NCI-H1105 treated with DMSO at 0.1 percent for 48 hours (cell line): ENCODE results near the gene ZAP70.
"Not testable (repeated sequence)": the region's sequence is repeated elsewhere in the genome, so short reads cannot be mapped to it uniquely, and the experiment has no call there.

Experiments
- DNase-seq: peaks from one replicate; lab custom pipeline; 2025; lab: John Stamatoyannopoulos, UW

The ZAP70 gene

GRCh38 chr2:97713296-97714083 is at the start of gene ZAP70:
TSS of gene ZAP70 (plus strand) at chr2:97713576. CDS start at chr2:97724037, 10,461 bp downstream.
- DNase-seq, result no peak

GRCh38 chr2:97663626-97663961 is 49.8 kb upstream of the ZAP70 start:
- no peak for DNase-seq

GRCh38 chr2:97663962-97664635 is 49.3 kb upstream of the ZAP70 start, which contains the start of gene ACTR1B:
TSS of gene ACTR1B (minus strand) at chr2:97664044. CDS start at chr2:97663890, 154 bp downstream.
- DNase-seq, result peak; percentile 97

- DNase-seq, result no peak
These were observed 48.8 kb upstream of the ZAP70 start for GRCh38 chr2:97664636-97664970.

- DNase-seq, result no peak
These were observed 43.9 kb upstream of the ZAP70 start, which contains the start of gene C2orf92 for GRCh38 chr2:97669448-97669847. TSS of gene C2orf92 (plus strand) at chr2:97669713. CDS start at chr2:97669789, 76 bp downstream.

GRCh38 chr2:97670471-97670870 is 42.9 kb upstream of the ZAP70 start:
- DNase-seq, result no peak

- no peak for DNase-seq
These were observed 41.9 kb upstream of the ZAP70 start for GRCh38 chr2:97671526-97671925.

GRCh38 chr2:97672606-97673140 is 40.7 kb upstream of the ZAP70 start:
- DNase-seq, result not testable (repeated sequence)

- DNase-seq, result no peak
These were observed 40.0 kb upstream of the ZAP70 start for GRCh38 chr2:97673182-97673914.

- DNase-seq, result no peak
These were observed 39.5 kb upstream of the ZAP70 start for GRCh38 chr2:97673915-97674283.

- DNase-seq, result no peak
These were observed 37.8 kb upstream of the ZAP70 start for GRCh38 chr2:97675430-97676113.

GRCh38 chr2:97676620-97677019 is 36.8 kb upstream of the ZAP70 start:
- DNase-seq, result no peak

GRCh38 chr2:97677480-97677879 is 35.9 kb upstream of the ZAP70 start:
- no peak for DNase-seq

- DNase-seq, result no peak
These were observed 35.1 kb upstream of the ZAP70 start for GRCh38 chr2:97678298-97678697.

- DNase-seq, result not testable (repeated sequence)
These were observed 26.1 kb upstream of the ZAP70 start for GRCh38 chr2:97687235-97687634.

GRCh38 chr2:97688062-97688827 is 25.1 kb upstream of the ZAP70 start:
- DNase-seq, result no peak

- DNase-seq, result no peak
These were observed 22.2 kb upstream of the ZAP70 start for GRCh38 chr2:97691166-97691565.

GRCh38 chr2:97693476-97693875 is 19.9 kb upstream of the ZAP70 start:
- no peak for DNase-seq

- no peak for DNase-seq
These were observed 17.6 kb upstream of the ZAP70 start for GRCh38 chr2:97695744-97696143.

GRCh38 chr2:97697252-97698235 is 15.8 kb upstream of the ZAP70 start:
- DNase-seq, result peak; percentile 69
